Calu3 (cell line): ENCODE results near the gene SFMBT1. TPM values are rescaled to one million over a fixed set of nuclear protein-coding genes. Genes with fewer than 3 reads are reported as not detected.

Experiments
- BruUV-seq: library from RNA; stranded (reverse); fragments of 400-500 nt; replicated peaks from 2 replicates; lab custom pipeline; 2021; lab: Mats Ljungman, UMichigan
- CTCF ChIA-PET: fragments of 300-600 bp; sonication (Branson Sonifier 250); formaldehyde crosslinking; loops from one replicate; lab custom pipeline; 2022; ENCODE audit warnings: antibody characterized with exemption; lab: Charles Lee
- DNase-seq: peaks from one replicate; pipeline ENCODE4 v3.0.0; 2022
- H3K27ac Mint-ChIP-seq: one replicate; pipeline ENCODE4 v1.8.0; 2022; ENCODE audit warnings: mixed read lengths; ENCODE audit not compliant: unreplicated experiment
- H3K27me3 Mint-ChIP-seq: one replicate; pipeline ENCODE4 v1.8.0; 2022; ENCODE audit warnings: mixed read lengths; ENCODE audit not compliant: unreplicated experiment
- H3K36me3 Mint-ChIP-seq: one replicate; pipeline ENCODE4 v1.8.0; 2022; ENCODE audit warnings: mild to moderate bottlenecking, moderate library complexity, mixed read lengths; ENCODE audit not compliant: insufficient read depth, unreplicated experiment
- H3K4me1 Mint-ChIP-seq: one replicate; pipeline ENCODE4 v1.8.0; 2022; ENCODE audit warnings: mild to moderate bottlenecking, low read depth, mixed read lengths; ENCODE audit not compliant: unreplicated experiment
- H3K4me3 Mint-ChIP-seq: one replicate; pipeline ENCODE4 v1.8.0; 2022; ENCODE audit warnings: mild to moderate bottlenecking, low read depth, moderate library complexity, mixed read lengths; ENCODE audit not compliant: unreplicated experiment
- H3K9me3 Mint-ChIP-seq: one replicate; pipeline ENCODE4 v1.8.0; 2022; ENCODE audit warnings: low read depth, mixed read lengths; ENCODE audit not compliant: unreplicated experiment
- intact Hi-C: fragments of 100-400 bp; cut with micrococcal nuclease; formaldehyde crosslinking; loops from one replicate; pipeline ENCODE4 v1.10.0; 2022; ENCODE audit not compliant: unreplicated experiment
- total RNA-seq: library from RNA; stranded (reverse); gene quantifications from 2 replicates; pipeline ENCODE4 v1.2.3, GENCODE V29; 2022
- TF ChIP-seq, protein P1 (sequence below): fragments of 200-600 bp; IDR thresholded peaks from one replicate; pipeline ENCODE4 v1.8.0; 2022; ENCODE audit warnings: antibody characterized with exemption; ENCODE audit not compliant: unreplicated experiment

The SFMBT1 gene
- total RNA-seq, 1 experiment from 2014 or later: 36.6 TPM

DNA sequence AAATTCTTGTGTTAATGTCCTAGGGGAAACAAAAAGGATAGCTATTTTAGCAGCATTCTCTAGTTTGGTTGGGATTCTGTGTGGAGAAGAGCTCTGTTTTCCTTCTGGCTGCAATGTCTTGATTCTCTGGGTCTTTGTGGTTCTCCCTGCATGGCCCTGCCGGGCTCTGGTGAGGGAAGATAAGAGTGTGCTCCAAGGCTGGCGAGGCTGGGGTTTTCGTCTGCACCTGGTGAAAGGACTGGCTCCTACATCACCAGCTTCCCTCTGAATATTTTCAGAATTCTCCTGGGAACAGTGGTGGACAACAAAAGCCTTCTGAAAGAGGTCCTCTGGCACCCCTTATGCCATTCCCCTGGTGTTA, 38.1 kb upstream of the SFMBT1 start:
- Mint-ChIP-seq H3K4me1 (no peaks in the 10 kb centered on the region), H3K27ac (no peak overlapping the region), H3K27me3 (no peaks in the 10 kb centered on the region), H3K4me3 (no peak overlapping the region), H3K36me3 (peaks cover 20% of the 10 kb centered on the region), H3K9me3 (no peaks in the 10 kb centered on the region)
- no peak for DNase-seq
- intact Hi-C loops: no loop called here
- TF ChIP-seq, protein P1, sequence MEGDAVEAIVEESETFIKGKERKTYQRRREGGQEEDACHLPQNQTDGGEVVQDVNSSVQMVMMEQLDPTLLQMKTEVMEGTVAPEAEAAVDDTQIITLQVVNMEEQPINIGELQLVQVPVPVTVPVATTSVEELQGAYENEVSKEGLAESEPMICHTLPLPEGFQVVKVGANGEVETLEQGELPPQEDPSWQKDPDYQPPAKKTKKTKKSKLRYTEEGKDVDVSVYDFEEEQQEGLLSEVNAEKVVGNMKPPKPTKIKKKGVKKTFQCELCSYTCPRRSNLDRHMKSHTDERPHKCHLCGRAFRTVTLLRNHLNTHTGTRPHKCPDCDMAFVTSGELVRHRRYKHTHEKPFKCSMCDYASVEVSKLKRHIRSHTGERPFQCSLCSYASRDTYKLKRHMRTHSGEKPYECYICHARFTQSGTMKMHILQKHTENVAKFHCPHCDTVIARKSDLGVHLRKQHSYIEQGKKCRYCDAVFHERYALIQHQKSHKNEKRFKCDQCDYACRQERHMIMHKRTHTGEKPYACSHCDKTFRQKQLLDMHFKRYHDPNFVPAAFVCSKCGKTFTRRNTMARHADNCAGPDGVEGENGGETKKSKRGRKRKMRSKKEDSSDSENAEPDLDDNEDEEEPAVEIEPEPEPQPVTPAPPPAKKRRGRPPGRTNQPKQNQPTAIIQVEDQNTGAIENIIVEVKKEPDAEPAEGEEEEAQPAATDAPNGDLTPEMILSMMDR: no peak
- CTCF ChIA-PET: interaction anchor here (0.7 kb wide), 1 partner anchor 285 kb away, joined by 4 read pairs; no protein-coding TSS in a partner anchor
- BruUV-seq: no TSS peak

DNA sequence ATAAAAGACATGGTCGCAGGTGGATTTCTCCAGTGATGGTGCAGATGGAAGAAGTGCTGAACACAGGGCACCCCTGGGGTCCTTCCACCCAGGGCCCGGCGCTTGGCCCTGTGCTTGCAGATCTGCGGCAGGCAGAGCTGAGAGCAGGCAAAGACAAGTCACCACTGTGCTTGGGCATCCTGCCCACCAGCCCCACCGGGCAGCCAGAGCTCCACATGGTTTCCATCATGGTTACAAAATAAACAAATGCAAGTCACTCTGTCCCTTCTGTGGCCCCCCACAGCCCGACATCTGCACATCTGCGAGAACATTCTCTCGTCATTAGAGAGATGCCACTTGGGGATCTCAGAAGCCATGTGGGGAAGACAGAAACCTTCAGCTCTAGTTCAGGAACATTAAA, 37.6 kb upstream of the SFMBT1 start:
- no peaks in the 10 kb centered on the region for H3K9me3 Mint-ChIP-seq
- no peak overlapping the region for H3K27ac Mint-ChIP-seq
- H3K4me3 Mint-ChIP-seq: no peak overlapping the region
- H3K4me1 Mint-ChIP-seq: no peaks in the 10 kb centered on the region
- TF ChIP-seq, protein P1: no peak
- no peaks in the 10 kb centered on the region for H3K27me3 Mint-ChIP-seq
- H3K36me3 Mint-ChIP-seq: peaks cover 18% of the 10 kb centered on the region
- DNase-seq: no peak
- CTCF ChIA-PET: interaction anchor here (0.7 kb wide), 2 partner anchors 123 to 285 kb away, joined by 4 read pairs; no protein-coding TSS in a partner anchor
- BruUV-seq: no TSS peak
- intact Hi-C loops: no loop called here

DNA sequence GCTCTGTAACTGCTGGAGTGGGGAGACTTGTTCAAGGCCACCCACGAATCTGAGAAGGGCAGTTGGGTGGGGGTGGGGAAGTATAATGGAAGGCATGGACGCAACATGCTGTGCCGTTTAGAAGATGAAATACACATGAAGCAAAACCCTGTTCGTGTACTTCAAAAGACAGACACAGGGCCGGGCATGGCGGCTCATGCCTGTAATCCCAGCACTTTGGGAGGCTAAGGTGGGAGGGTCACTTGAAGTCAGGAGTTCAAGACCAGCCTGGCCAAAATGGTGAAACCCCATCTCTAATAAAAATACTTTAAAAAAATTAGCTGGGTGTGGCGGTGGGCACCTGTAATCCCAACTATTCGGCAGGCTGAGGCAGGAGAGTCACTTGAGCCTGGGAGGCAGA, 36.9 kb upstream of the SFMBT1 start:
- no peak overlapping the region for H3K27ac Mint-ChIP-seq
- TF ChIP-seq, protein P1: no peak
- H3K4me3 Mint-ChIP-seq: no peak overlapping the region
- intact Hi-C loops: no loop called here
- H3K4me1 Mint-ChIP-seq: no peaks in the 10 kb centered on the region
- H3K36me3 Mint-ChIP-seq: peaks cover 10% of the 10 kb centered on the region
- no peak for DNase-seq
- H3K27me3 Mint-ChIP-seq: no peaks in the 10 kb centered on the region
- CTCF ChIA-PET: interaction anchor here (0.7 kb wide), 2 partner anchors 15 to 122 kb away, joined by 4 to 5 read pairs; no protein-coding TSS in a partner anchor
- no peaks in the 10 kb centered on the region for H3K9me3 Mint-ChIP-seq
- no TSS peak for BruUV-seq

DNA sequence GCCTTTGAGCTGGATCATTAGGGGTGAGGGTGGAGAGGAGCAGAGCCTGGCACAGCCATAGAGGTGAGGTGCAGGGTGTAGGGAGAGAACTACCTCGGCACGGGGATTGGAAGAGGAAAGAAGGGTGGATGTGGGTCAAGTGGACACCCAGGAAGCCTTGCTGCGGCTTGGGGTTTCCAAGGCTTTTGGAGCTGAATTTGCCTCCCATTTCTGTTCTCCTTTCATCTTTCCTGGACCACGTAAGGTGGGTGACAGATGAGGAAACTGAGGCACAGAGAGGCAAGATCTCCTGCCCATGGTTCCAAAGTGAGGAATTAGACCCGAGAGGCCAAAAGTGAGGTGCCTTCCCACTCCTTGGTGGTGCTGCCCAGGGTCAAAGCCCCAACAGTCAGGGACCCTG, 35.4 kb upstream of the SFMBT1 start:
- H3K27ac Mint-ChIP-seq: no peak overlapping the region
- intact Hi-C loops: no loop called here
- no peaks in the 10 kb centered on the region for H3K9me3 Mint-ChIP-seq
- no peak overlapping the region for H3K4me3 Mint-ChIP-seq
- no peaks in the 10 kb centered on the region for H3K4me1 Mint-ChIP-seq
- H3K27me3 Mint-ChIP-seq: no peaks in the 10 kb centered on the region
- peaks cover 2% of the 10 kb centered on the region for H3K36me3 Mint-ChIP-seq
- no peak for DNase-seq
- CTCF ChIA-PET: no interaction called here
- no TSS peak for BruUV-seq
- TF ChIP-seq, protein P1: no peak
